GM19452 (cell line): Measurements from ENCODE around the gene PRRG3.
"Not testable (repeated sequence)": the region's sequence is repeated elsewhere in the genome, so short reads cannot be mapped to it uniquely, and the experiment has no call there.

Experiments used
- ATAC-seq: cut with Tn5 transposase; IDR thresholded peaks from one replicate; pipeline ENCODE4 v1.9.1; 2021; ENCODE audit not compliant: unreplicated experiment

PRRG3 gene

DNA sequence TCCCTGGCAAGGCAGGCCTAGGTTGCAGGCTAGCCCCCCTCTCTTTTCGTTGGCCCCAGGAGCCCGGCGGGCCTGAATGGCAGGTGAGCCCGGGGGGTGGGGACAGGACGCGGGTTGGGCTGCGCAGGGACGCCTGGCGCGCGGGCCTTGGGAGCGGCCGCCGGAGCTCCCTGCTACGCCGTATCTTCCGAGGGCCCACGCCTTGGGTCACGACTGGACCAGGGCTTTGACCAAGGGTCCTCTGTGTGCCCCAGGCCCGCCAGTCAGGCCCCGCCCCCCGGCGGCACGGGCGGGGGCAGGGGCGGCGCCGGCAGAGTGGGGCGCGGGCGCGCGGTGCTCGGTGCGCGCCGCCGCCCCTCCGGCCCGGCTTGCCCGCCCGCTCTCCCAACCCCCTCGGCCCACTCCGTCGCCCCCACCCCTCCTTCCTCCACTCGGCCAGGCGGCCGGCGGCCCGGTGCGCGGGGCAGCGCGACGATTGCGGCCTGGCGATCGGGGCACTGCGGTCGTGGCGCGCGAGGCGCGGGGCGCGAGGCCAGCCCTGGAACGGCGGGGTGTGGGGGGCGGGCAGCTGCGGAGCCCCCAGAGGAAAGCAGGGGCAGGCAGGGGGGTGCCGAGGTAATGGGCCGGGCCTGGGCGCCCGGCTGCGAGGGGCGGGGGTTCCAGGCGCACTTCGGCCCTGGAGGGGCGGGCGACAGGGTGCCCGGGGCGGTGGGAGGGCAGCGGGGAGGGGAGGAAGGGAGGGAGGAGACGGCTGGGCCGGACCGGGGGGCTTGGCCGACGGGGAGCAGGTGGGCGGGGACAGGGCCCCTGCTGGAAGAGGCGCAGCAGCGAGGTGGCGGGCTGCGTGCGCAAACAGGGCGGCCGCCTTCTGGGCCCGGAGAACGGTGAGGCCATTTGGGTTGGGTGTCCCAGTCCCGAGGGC lies at the start of gene PRRG3:
Gene PRRG3 (plus strand): TSS at position 798 of the 922 bp plus-strand sequence. CDS start 3,357 bp downstream, outside the sequence.
- ATAC-seq, result no peak

DNA sequence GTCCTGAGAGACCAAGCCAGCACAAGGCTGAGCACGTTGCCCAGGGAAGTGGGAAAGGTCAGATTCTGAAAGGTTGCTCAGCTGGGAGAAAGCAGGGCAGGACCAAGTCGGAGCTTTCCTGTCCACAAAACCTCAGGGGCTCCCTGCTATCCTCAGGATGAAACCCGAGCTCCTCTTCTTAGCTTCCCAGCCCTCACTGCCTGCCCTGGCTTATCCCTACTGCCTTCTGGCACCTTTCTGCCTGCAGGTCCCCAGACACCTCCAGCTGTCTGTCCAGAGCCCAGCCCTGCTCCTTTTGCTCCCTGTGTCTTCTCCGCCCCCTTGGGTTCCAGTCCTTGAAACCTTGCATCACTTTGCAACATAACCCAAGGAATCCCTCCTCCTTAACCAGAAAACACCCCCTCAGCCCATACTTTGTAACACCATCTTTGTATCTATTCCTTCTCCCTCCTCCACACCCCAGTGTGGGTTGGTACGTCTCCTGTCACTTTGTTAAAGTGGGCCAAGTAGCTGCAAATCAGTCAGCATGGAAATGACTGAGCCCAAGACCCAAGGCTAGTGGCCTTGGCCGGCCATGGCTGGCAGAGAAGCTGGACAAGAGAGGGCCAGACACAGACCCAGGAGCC lies 20.0 kb upstream of the PRRG3 start:
- no peak for ATAC-seq

DNA sequence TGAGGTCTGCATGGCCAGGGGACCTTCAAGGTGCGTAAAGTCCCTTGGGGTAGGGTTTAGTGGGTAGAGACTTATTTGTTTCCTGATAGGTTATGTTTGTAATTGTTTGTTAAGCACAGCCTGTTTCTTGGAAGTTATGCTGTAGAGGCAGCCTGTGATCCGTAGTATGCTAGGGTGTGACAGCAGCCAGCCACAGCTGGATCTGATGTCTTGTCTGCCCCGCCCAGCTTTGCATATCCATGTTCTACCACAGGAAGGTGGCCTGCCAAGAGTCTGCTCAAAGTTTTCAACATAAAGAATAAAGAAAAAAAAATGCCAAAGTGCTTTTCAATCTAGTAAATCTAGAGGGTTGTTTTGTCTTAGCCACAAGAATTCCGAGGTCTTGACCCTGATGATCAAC lies 19.1 kb upstream of the PRRG3 start:
- no peak for ATAC-seq

DNA sequence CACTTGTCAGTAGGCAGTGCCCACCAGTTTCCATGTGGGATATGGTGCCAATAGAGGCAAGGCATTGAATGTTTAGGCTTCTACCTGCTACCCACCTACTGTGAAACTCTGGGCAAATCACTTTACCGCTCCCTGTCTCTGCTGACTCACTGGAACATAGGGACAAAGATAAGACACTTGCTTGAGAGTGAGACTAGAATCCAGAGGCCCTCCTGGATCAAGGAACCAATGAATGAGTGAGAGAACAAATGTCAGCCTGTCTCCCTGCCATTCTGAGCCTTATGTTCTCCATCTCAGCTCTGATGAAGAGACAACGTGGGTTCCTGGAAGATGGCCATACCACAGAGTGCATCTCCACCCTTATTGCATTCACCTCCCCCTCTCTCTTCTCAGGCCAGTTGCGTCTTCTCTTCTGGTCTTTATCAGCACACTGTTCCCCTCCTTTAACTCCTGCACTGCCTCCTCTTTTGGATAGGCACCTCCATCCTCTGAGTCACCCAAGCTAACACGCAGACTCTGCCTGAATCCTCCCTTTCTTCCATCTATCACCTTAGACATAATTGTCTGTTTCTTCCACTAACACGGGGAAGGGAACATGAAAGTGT lies 15.4 kb upstream of the PRRG3 start:
- no peak for ATAC-seq

DNA sequence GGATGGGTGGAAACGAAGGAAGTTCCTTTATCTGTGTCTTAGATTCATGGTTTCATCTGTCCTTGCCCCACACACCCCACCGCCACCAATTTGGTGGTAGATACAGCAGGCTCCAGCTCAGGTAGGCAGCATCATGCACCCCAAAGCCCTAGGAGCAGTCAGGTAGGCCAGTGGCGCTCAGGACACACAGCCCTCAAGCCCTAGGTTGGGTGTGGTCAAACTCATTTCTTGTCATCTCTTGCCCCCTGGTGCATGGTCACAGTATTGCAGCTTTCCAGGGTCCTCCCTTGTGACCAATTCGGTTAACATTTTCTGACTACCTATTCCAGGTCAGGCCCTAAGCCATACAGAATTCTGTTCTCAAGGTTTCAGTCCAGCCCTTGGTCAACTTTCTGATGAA lies 14.5 kb upstream of the PRRG3 start:
- ATAC-seq, result no peak

DNA sequence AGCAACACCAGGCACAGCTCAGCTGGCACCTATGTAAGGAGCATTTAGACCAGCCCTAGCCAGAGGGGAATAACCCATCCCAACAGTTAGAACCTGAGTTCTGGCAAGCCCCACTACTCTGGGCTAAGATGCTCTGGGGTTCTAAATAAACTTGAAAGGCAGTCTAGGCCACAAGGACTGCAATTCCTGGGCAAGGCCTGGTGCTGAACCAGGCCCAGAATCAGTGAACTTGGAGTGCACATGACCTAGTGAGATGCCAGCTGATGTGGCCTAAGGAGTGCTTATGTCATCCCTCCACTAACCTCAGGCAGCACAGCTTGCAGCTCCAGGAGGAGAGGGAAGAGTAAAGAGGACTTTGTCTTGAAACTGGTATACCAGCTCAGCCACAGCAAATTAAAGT lies 7.6 kb upstream of the PRRG3 start:
- no peak for ATAC-seq

DNA sequence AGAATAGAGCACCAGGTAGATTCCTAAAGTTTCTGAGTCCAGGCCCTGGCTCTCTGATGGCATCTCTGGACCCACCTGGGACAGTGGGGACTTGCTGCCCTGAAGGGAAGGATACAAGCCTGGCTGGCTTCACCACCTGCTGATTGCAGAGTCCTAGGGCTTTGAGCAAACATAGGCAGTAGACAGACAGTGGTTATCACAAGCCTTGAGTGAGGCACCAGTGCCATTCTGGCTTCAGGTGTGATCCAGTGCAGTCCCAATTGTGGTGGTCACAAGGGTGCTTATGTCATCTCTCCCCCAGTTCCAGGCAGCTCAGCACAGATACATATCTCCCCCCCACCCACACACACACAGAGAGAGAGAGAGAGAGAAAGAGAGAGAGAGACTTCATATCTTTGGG lies 6.6 kb upstream of the PRRG3 start:
- ATAC-seq, result no peak

DNA sequence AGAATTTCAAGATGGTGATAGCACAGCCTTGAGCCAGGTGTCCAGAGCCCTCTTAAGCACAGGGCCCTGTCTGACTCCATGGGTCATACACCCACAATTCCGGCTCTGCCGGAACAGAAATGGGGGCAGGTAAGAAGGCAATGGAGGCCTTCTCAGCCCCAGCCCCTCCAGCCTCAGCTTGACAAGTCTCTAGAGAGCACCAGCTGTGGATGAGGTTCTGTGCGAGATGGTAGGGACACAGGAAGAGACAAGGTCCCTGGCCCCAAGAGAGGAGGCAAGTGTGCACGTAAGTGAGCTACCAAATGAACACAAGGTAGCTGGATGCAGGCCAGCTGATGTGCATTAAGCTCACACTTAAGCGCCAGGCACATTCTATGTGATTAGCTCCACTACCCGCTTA lies 2.4 kb upstream of the PRRG3 start:
- no peak for ATAC-seq

DNA sequence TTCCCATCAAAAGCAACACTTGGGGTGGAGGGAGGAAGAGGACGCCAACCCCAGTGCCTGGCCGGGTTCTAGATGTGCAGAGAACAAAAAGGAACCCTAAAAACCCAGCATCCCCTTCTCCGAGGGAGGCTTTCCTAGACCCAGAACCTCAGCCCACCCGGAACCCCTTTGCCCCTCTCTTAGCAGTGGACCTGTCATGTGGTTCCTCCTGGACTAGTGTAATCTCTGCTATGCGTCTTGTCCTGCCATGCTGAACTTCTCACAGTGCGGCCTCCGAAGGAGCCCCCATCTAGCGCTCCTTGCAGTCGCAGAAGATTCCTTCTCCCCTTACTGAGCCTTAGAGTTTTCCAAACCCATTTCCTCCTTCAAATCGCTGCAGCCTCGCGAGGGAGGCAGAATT lies 1.1 kb upstream of the PRRG3 start:
- no peak for ATAC-seq

DNA sequence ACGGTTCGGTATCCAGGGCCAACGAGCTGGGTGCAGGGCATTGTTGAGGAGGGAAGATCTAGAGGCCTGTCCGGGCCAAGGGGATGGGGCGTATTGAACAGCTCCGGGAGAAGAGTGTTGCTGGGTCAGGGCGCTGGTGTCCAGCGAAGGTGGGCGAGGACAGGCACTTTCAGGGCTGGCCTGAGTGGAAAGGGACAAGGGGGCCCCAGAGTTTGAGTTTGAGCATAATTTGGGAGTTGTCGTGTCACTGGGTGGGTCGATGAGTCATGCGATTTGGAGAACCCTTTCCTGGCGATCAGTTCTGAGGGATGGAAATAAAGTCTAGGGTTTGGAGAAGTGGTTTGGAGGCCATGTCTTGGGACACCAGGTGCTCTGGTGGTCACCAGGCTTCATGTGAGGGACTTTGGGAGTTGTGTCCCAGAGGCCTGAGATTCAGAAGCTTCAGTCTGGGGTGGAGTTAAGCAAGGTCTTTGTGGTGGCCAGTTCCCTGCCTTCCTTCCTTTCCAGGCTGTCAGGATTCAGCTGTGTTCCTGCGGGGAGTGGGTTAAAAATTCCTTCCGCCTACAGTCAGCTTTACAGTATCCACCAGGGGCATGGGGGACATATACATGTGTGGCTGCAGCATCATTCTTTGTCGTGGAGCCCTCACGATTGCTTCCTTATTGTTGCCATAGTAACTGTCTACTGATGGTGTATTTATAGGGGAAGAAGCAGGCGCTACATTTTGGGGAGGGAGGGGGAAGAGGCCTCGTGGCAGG lies 504 bp downstream of the PRRG3 start:
- ATAC-seq, result no peak

DNA sequence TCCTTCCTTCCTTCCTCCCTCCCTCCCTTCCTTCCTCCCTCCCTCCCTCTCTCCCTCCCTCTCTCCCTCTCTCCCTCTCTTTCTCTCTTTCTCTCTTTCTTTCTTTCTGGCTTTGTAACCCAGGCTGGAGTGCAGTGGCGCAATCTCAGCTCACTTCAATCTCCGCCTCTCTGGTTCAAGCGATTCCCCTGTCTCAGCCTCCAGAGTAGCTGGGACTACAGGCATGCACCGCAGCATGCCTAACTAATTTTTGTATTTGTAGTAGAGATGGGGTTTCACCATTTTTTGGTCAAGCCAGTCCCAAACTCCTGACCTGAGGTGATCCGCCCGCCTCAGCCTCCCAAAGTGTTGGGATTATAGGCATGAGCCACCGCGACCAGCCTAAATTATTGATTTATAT lies 1.8 kb downstream of the PRRG3 start:
- not testable (repeated sequence) for ATAC-seq

DNA sequence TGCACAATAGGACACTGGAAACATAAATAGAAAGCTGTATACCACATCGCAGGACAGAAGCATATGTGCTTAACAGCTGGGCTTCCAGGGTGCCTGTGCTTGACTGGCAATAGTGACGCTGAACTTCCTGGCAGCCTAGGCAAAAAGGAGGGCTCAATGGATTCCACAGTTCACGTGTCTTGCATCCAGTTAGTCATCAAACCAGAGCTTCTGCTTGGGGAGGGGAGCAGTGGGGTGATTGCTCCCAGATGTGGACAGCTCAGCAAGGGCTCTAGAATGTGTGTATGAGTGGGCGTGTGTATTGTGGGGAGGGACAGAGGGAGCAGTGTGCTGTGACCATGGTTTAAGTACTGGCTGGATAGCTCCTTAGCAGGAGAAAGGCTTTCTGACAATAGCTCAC lies 2.3 kb downstream of the PRRG3 start:
- ATAC-seq, result no peak

DNA sequence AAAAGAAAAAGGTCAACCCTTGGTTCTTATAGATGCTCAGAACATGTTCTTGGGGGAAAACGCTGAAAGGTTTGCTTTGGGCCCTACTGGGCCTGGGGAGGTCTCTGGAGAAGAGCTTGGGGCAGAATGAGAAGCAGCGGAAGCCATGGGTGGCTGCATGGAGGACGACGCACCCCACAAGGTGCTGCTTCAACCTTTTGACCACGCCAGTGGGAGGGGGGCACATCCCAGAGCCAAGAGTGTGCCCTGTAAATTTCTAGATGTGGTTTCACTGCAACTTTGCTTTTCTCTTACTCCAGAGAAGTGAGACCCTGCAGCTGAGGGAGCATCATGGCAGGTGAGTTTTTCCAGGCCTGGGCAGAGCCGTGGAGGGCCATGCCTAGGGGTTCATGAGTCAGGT lies 3.2 kb downstream of the PRRG3 start:
- no peak for ATAC-seq

DNA sequence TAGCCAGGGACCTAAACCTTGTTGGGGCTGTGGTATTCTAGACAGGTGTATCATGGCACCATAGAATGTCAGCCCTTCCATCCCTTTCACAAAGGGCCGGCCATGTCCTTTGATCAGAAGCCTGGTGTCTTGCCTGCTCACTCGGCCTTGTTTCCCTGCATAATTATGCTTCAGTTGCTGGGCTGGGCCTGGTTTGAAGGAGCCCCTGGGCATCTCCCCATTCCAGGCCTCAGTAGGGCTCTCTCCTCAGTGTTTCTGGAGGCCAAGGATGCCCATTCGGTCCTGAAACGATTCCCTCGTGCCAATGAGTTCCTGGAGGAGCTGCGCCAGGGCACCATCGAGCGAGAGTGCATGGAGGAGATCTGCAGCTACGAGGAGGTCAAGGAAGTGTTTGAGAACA lies 4.5 kb downstream of the PRRG3 start:
- no peak for ATAC-seq

DNA sequence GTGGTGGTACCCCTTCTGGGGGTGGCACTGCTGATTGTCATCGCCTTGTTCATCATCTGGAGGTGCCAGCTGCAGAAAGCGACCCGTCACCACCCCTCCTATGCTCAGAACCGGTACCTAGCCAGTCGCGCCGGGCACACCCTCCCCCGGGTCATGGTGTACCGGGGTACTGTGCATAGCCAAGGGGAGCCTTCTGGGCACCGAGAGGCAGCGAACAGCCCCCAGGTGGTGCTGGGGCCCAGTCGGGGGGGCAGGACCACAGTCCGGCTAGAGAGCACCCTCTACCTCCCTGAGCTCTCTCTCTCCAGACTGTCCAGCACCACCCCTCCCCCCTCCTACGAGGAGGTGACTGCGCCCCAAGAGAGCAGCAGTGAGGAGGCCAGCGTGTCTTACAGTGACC lies 5.3 kb downstream of the PRRG3 start:
- ATAC-seq, result no peak

DNA sequence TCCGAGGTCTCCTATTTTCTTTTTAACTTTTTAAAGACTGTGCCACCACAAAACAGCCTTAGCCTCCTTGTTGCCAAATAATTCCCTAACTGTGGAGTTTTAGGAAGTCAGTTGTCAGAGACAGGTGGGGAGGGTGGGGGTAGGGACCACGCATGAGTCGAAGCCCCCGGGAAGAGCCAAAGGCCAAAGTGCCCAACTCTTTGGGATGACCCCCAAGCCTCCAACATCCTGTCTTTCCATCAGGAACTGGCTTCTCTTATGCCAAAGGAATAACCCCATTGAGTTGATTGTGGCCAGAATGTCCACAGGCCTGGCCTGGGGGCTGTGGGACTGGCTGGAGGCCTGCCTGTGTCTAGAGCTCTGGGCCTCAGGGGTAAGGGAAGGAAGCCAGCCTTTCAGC lies 5.8 kb downstream of the PRRG3 start:
- ATAC-seq, result no peak

DNA sequence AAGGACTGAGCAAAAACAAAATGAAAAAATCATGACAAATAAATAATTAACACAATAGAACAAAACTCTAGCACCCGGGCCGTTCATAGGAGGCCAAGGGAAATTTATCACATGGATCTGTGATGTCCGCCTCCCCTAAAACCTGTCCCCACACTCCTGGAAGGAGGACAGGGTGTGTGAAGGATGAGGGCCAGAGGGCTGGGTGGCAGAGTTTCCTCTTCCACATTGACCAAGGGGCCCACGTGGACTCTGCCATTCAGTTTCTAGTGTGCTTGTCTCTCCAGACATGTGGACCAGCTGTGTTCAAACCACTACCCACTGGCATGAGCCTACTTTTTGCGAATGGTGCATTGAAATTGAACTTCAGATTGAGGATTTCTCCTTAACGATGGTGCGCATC lies 6.3 kb downstream of the PRRG3 start:
- no peak for ATAC-seq

DNA sequence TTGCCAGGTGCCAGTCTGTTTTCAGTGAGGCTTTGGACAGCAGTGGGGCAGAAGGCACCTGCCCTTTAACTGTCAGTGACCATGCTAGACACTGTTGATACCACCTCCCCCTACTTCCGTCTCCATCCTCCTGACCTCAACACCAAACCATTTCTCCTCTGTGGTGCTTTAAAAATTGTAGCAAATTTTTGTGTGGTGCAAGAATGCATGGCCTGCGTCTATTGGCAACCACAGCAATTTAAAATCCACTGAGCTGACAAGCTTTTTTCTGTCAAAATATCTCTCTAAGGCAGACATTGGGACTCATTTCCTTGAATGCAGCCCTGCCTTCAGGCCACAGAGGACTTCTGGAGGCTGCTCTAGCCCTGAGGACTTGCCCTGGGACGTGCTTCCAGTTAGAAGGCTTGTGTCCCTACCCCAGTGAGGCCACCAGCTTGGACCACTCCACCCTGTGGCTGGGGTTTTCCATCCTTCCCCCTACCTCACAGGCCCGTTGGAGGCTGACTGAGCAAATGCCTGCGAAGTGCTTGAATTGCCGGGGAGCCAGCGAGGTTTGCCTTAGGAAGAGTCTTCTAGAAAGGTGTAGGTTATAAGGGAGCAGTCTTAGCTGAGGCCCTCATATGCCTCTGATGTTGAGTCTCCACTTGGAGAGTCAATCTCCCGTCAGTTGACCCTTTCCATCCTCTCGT lies 6.9 kb downstream of the PRRG3 start:
- ATAC-seq, result no peak

DNA sequence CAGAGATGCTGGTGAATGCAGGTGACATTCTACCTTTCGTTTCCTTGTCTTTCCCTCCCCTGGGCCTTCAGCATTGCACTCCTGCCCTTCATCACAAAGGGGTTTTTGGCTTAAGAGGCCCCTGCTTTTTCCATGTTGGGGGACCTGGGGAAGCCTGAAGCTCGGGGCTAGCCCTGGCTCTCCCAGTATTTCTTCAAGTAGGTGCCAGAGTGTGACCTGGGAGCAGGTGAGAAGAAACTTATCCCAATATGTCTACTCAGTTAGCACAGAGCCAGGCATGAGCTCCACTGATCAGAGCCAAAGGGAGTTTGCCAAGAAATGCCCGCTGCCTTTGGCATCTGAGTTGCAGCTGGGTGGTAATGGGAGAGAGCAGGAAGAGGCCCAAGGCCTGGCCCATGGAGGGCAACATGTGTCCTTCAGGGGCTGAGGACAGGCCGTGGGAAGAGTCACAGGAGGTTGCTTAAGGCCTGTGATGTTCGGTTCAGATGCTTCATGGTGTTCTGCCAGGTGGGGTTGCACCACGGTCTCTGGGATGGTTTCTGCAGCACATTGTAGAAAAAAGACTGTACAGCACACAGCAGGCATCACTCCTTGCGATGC lies 7.6 kb downstream of the PRRG3 start:
- no peak for ATAC-seq

DNA sequence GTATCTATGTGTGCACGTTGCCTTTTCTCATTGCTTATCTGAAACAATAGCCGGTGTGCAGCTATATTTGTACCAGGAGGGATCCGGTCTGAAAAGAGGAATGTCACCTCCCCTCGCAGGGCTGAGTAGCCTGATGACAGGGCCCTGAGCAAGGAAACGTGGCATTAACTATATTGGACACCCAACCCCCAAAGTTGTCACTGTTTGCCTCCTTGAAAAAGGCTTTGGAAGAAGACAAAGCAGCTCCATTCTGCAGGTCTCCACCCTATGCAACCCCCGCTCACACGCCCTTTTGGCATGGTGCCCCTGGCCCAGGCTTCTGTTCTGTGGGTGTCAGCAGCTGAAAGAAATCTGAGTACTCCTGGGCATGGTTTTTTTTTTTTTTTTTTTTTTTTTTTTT lies 8.2 kb downstream of the PRRG3 start:
- no peak for ATAC-seq
